CD4-positive, alpha-beta T cell (primary cell): Measurements from ENCODE around the gene PPP1R1B. TPM values are rescaled to one million over a fixed set of nuclear protein-coding genes. Genes with fewer than 3 reads are reported as not detected.

Experiments
- ATAC-seq: fragments of 200-7000 bp; cut with Tn5 transposase; one replicate; pipeline ENCODE4 v1.10.0; 2022; ENCODE audit warnings: mild to moderate bottlenecking; ENCODE audit not compliant: poor library complexity
- CTCF ChIA-PET: fragments of 350-600 bp; sonication (Branson Sonifier 250); formaldehyde crosslinking; loops from one replicate; lab custom pipeline; 2021; ENCODE audit warnings: antibody characterized with exemption, inconsistent platforms; lab: Charles Lee
- POLR2A ChIA-PET: fragments of 350-600 bp; sonication (Branson Sonifier 250); formaldehyde crosslinking; loops from one replicate; lab custom pipeline; 2021; ENCODE audit warnings: antibody characterized with exemption, inconsistent platforms; lab: Charles Lee
- DNase-seq, 14 experiments: peaks; one replicate each; pipeline ENCODE4 v3.0.0-alpha.2; 2013 to 2020; ENCODE audit warnings: mixed read lengths in 2 of 14
- H3K27ac ChIP-seq, 2 donors: one replicate each; pipeline versions ENCODE4 v1.5.1 to v1.7.0; 2013; ENCODE audit warnings: low read length in 2 of 2, low read depth in 1 of 2, mild to moderate bottlenecking in 1 of 2
- H3K27me3 ChIP-seq, 2 experiments: 1 replicate in 1 of 2; 2 replicates in 1 of 2; pipeline versions ENCODE4 v1.6.1 to v1.7.0; 2013; ENCODE audit warnings: low read length in 2 of 2, control low read depth in 1 of 2, mild to moderate bottlenecking in 1 of 2, moderate library complexity in 1 of 2; ENCODE audit not compliant: insufficient read depth in 2 of 2, control insufficient read depth in 1 of 2
- H3K36me3 ChIP-seq: one replicate; pipeline ENCODE4 v1.6.1; 2013; ENCODE audit warnings: low read length, control low read depth; ENCODE audit not compliant: insufficient read depth
- H3K4me1 ChIP-seq: one replicate; pipeline ENCODE4 v1.6.1; 2013; ENCODE audit warnings: low read length, control low read depth; ENCODE audit not compliant: insufficient read depth
- H3K4me3 ChIP-seq: one replicate; pipeline ENCODE4 v1.5.1; 2013; ENCODE audit warnings: mild to moderate bottlenecking, low read length, moderate library complexity
- H3K9me3 ChIP-seq, 2 experiments: 1 replicate in 1 of 2; 2 replicates in 1 of 2; pipeline versions ENCODE4 v1.6.1 to v1.7.0; 2013; ENCODE audit warnings: low read length in 2 of 2, mild to moderate bottlenecking in 2 of 2, control low read depth in 1 of 2, moderate library complexity in 1 of 2; ENCODE audit not compliant: control insufficient read depth in 1 of 2, insufficient read depth in 1 of 2
- H3K27ac Mint-ChIP-seq: one replicate; pipeline ENCODE4 v1.8.0; 2020; ENCODE audit warnings: mixed read lengths
- H3K27me3 Mint-ChIP-seq: one replicate; pipeline ENCODE4 v1.8.0; 2021; ENCODE audit warnings: mixed read lengths
- H3K36me3 Mint-ChIP-seq: one replicate; pipeline ENCODE4 v1.8.0; 2021; ENCODE audit warnings: low read depth, mixed read lengths
- H3K4me1 Mint-ChIP-seq: one replicate; pipeline ENCODE4 v1.8.0; 2021; ENCODE audit warnings: low read depth, mixed read lengths
- H3K4me3 Mint-ChIP-seq: one replicate; pipeline ENCODE4 v1.8.0; 2020; ENCODE audit warnings: mild to moderate bottlenecking, mixed read lengths
- H3K9me3 Mint-ChIP-seq: one replicate; pipeline ENCODE4 v1.8.0; 2020; ENCODE audit warnings: mixed read lengths
- intact Hi-C, 2 experiments: fragments of 100-400 bp; cut with DNase I in 1 of 2; cut with micrococcal nuclease in 1 of 2; formaldehyde crosslinking; loops; one replicate each; pipeline versions ENCODE4 v1.15.1 to v1.9.0; 2023 to 2025; cut with DNase I, micrococcal nuclease
- total RNA-seq, 174 experiments: library from RNA in 2 of 174; stranded (reverse) in 2 of 174; gene quantifications; one replicate each; pipeline ENCODE4 v1.2.3 and lab custom pipeline; 2021 to 2026
- TF ChIP-seq, protein P1 (sequence below): fragments of 200-600 bp; IDR thresholded peaks from one replicate; pipeline ENCODE4 v1.8.0; 2022; ENCODE audit warnings: antibody characterized with exemption, mild to moderate bottlenecking

PPP1R1B gene
- total RNA-seq, 2 experiments from 2014 or later = 0.25 TPM; not detected in 1

DNA sequence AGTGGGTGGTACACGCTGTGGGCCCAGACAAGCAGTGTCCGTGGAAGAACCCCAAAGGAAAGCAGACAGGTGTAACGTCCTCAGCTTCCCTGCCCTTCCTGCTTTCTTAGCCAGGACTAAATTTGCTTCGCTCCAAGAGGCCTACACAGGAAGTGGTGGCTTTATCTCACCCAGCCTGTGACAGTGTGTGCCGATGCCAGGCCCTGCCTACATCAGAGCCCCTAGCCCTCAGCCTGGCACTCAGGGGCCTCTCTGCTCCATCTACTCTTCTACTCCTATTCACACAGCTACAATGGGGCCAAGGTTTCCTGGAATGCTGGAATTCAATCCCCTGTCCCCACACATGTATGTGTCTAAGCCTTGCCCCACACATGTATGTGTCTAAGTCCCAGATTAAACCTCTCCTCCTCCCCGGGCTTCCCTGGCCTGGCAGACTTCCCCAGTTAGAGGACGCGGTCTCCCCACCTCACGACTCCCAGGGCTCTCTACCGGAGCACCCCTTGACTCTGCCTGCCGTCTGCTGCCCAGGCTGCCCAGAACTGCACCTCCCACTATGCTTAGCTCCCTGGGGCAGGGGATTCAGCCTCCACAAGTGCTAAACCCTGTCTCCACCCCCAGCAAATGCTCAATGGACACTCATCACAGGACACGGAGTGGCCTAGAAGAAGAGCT lies 52.9 kb downstream of the PPP1R1B start:
- ChIA-PET CTCF (interaction anchor here (0.6 to 2.3 kb wide), 7 partner anchors 9 to 147 kb away, joined by 3 to 9 read pairs (median 5); partner anchors contain the start of gene PNMT), POLR2A (interaction anchor here (0.7 to 5.3 kb wide), 6 partner anchors 8 to 301 kb away, joined by 3 to 23 read pairs (median 8); partner anchors contain the start of genes MIEN1, PGAP3, PNMT and PSMD3)
- Mint-ChIP-seq H3K36me3 (peaks cover 39% of the 10 kb centered on the region), H3K27me3 (no peaks in the 10 kb centered on the region), H3K27ac (peak overlapping the region; percentile 91), H3K4me1 (peaks cover 57% of the 10 kb centered on the region), H3K9me3 (no peaks in the 10 kb centered on the region), H3K4me3 (peak overlapping the region; percentile 55)
- DNase-seq (peak in 12 of 14 experiments; percentile 27 to 81 (median 40)), ATAC-seq (peak; percentile 83)
- no peaks in the 10 kb centered on the region for H3K9me3 ChIP-seq
- H3K4me1 ChIP-seq = peaks cover 61% of the 10 kb centered on the region
- intact Hi-C loops = loop anchor here in 1 of 2 experiments (5.0 kb wide), 1 partner anchor 53 kb away; the partner anchor contains the start of gene MIEN1
- H3K27ac ChIP-seq = peak overlapping the region; percentile 65 to 84
- no peak overlapping the region for H3K4me3 ChIP-seq
- H3K36me3 ChIP-seq = peaks cover 13% of the 10 kb centered on the region
- TF ChIP-seq, protein P1, sequence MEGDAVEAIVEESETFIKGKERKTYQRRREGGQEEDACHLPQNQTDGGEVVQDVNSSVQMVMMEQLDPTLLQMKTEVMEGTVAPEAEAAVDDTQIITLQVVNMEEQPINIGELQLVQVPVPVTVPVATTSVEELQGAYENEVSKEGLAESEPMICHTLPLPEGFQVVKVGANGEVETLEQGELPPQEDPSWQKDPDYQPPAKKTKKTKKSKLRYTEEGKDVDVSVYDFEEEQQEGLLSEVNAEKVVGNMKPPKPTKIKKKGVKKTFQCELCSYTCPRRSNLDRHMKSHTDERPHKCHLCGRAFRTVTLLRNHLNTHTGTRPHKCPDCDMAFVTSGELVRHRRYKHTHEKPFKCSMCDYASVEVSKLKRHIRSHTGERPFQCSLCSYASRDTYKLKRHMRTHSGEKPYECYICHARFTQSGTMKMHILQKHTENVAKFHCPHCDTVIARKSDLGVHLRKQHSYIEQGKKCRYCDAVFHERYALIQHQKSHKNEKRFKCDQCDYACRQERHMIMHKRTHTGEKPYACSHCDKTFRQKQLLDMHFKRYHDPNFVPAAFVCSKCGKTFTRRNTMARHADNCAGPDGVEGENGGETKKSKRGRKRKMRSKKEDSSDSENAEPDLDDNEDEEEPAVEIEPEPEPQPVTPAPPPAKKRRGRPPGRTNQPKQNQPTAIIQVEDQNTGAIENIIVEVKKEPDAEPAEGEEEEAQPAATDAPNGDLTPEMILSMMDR = no peak
- no peaks in the 10 kb centered on the region for H3K27me3 ChIP-seq

DNA sequence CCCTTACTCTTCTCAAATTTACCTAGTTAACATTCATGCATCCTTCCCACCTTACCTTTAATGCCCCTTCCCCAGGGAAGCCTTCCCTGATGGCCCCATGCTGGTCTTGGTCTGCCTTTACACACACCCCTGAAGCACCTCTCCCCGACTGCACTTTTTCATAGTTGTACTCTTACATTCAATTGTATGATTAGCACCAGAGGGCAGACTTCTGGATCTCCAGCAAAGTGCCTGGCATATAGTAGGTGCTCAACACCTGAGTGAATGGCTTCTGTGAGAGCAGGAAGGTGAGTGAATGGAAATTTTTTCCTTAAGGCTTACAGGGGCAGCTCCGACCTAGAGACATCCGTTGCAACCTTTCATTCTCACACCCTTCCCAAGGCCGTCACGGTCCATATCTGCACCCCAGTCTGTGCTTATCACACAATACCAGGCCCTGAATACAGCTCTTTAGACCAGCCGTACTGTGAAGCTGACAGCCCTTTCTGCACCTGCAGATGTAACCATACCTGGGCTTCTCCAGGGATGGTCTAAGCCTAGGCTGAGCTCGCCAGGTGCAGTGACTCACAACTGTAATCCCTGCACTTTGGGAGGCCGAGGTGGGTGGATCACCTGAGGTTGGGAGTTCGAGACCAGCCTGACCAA lies 56.7 kb downstream of the PPP1R1B start:
- CTCF ChIA-PET = interaction anchor here (1.2 to 1.5 kb wide), 2 partner anchors 15 to 27 kb away, joined by 3 to 4 read pairs; no protein-coding TSS in a partner anchor
- Mint-ChIP-seq H3K36me3 (peaks cover 71% of the 10 kb centered on the region), H3K4me3 (peak overlapping the region; percentile 15)

More for the DNA sequence above, 56.7 kb downstream of the PPP1R1B start:
- DNase-seq = no peak
- Histone ChIP-seq H3K27ac (no peak overlapping the region), H3K4me3 (no peak overlapping the region), H3K27me3 (no peaks in the 10 kb centered on the region), H3K9me3 (no peaks in the 10 kb centered on the region), H3K4me1 (peaks cover 39% of the 10 kb centered on the region), H3K36me3 (peaks cover 22% of the 10 kb centered on the region)
- POLR2A ChIA-PET = interaction anchor here (0.5 kb wide), 1 partner anchor 211 kb away, joined by 3 read pairs; no protein-coding TSS in a partner anchor
- intact Hi-C loops = no loop called here
- Mint-ChIP-seq H3K4me1 (peaks cover 47% of the 10 kb centered on the region), H3K27me3 (no peaks in the 10 kb centered on the region), H3K27ac (no peak overlapping the region), H3K9me3 (no peaks in the 10 kb centered on the region)
- no peak for ATAC-seq
- TF ChIP-seq, protein P1 = no peak
